Measurements from ENCODE around the gene UMAD1.

Gene UMAD1

DNA sequence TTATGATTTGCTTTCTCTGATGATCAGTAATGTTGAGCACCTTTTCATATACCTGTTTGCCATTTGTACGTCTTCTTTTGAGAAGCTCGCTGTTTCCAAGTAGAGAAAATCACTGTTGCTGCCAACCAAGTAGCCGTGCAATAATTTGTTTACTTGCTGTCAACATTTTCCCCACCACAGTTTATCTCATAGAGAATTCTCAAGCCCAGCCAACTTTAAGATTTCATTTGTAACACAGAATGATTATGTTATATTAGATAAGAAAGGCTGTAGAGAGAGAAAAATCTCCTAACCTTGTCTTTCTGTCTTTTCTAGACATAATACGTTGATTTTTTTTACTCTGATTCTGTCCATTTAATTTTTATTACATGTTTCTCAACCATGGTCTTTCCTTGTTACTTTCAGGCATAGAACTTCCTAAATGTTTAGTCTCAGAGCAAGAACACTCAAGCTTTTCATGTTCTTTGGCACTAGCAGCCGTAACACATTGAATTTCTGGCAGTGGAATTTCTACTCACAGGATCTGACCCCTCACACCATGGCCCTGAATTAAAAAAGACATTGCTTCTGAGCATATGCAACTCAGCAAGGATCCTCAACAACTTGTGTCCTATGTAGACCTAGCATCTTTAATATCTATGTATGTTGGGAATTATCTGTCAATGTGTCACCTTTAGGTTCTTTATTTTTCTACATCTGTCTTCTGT is 54.7 kb downstream of the UMAD1 start:
- TF ChIP-seq, protein P1, sequence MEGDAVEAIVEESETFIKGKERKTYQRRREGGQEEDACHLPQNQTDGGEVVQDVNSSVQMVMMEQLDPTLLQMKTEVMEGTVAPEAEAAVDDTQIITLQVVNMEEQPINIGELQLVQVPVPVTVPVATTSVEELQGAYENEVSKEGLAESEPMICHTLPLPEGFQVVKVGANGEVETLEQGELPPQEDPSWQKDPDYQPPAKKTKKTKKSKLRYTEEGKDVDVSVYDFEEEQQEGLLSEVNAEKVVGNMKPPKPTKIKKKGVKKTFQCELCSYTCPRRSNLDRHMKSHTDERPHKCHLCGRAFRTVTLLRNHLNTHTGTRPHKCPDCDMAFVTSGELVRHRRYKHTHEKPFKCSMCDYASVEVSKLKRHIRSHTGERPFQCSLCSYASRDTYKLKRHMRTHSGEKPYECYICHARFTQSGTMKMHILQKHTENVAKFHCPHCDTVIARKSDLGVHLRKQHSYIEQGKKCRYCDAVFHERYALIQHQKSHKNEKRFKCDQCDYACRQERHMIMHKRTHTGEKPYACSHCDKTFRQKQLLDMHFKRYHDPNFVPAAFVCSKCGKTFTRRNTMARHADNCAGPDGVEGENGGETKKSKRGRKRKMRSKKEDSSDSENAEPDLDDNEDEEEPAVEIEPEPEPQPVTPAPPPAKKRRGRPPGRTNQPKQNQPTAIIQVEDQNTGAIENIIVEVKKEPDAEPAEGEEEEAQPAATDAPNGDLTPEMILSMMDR (IDR thresholded peaks at IDR 0.05; ENCODE audit: low read depth, low read length, missing control alignments), result no peak
- Histone ChIP-seq H3K4me3 (ENCODE audit: low read depth, low read length) (no peak overlapping the region), H3K36me3 (replicated peaks) (no peaks in the 10 kb centered on the region), H3K27ac (no peak overlapping the region), H3K27me3 (replicated peaks) (no peaks in the 10 kb centered on the region)
- in situ Hi-C loops (cut with HindIII; ENCODE audit: low pct_ligation_motif_present, low sequenced_read_pairs), result no loop called here
- DNase-seq, result no peak

DNA sequence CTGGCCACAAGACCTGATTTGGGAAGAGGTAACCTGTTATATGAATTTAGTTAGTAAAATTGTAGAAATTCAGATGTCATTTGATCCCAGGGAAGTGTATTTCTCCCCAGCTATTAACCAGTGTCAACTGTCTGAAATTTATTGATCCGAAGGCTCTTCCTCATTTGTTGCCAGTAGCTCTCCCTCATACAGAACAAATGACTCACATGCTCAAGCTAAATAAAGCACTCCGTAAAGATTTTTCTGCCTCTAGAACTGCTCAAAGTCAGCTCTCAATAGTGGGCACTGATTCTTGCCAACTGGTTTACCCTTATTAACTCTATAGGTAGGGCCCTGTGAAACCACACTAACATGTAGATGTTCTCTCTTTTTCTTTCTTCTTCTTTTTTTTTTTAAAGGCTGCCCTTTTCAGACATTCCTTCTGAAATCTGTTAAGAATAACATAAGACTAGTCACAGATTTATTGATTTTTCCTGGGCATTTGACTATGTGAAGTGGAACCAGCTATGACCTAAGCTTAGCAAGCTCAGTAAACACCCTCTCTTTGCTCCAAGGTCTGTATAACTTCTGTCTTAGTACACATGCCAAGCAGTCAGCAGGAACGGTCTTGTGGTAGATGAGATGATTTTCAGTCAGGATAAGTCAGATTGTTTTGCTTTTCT is 56.0 kb downstream of the UMAD1 start:
- TF ChIP-seq, protein P1 (IDR thresholded peaks at IDR 0.05; ENCODE audit: low read depth, low read length, missing control alignments), result no peak
- peak; percentile 29 for DNase-seq
- Histone ChIP-seq H3K27ac (peak overlapping the region; percentile 40), H3K27me3 (replicated peaks) (no peaks in the 10 kb centered on the region), H3K36me3 (replicated peaks) (no peaks in the 10 kb centered on the region), H3K4me3 (ENCODE audit: low read depth, low read length) (no peak overlapping the region)
- in situ Hi-C loops (cut with HindIII; ENCODE audit: low pct_ligation_motif_present, low sequenced_read_pairs), result no loop called here

DNA sequence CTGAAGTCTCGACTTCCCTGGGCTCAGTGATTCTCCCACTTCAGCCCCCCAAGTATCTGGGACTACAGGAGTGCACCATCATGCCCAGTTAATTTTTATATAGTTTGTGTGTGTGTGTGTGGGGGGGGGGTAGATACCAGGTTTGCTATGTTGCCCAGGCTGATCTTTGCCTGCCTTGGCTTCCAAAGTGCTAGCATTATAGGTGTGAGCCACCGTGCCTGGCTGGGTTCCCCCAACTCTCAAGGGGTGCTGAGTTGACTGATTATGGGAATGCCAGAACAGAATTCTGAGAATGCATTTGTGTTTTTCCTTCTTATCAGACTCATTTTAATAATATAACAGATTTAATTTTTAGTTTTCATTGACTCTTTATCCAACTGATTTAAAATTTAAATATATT is 58.4 kb downstream of the UMAD1 start:
- DNase-seq, result no peak
- Histone ChIP-seq H3K4me3 (ENCODE audit: low read depth, low read length) (no peak overlapping the region), H3K27me3 (replicated peaks) (no peaks in the 10 kb centered on the region), H3K36me3 (replicated peaks) (no peaks in the 10 kb centered on the region), H3K27ac (no peak overlapping the region)
- in situ Hi-C loops (cut with HindIII; ENCODE audit: low pct_ligation_motif_present, low sequenced_read_pairs), result no loop called here
- TF ChIP-seq, protein P1 (IDR thresholded peaks at IDR 0.05; ENCODE audit: low read depth, low read length, missing control alignments), result no peak

DNA sequence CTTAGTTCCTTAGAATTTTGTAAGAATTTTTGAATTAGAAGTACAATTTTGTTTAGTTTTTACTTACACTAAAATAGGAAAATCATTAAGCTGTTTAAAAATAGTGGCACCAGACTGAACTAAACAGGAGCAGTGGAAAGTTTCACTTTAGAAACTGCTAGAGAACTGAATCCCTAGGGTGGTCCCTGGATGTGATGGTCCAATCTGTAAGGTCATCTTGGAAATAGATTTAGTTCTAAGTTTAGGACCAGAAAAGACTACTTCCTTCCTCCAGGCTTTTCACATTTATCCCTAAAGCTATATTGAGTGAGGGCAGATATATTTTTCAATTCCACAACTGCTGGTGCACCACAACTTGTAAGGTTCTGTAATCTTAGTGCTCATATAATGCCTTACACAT is 58.8 kb downstream of the UMAD1 start:
- in situ Hi-C loops (cut with HindIII; ENCODE audit: low pct_ligation_motif_present, low sequenced_read_pairs), result no loop called here

DNA sequence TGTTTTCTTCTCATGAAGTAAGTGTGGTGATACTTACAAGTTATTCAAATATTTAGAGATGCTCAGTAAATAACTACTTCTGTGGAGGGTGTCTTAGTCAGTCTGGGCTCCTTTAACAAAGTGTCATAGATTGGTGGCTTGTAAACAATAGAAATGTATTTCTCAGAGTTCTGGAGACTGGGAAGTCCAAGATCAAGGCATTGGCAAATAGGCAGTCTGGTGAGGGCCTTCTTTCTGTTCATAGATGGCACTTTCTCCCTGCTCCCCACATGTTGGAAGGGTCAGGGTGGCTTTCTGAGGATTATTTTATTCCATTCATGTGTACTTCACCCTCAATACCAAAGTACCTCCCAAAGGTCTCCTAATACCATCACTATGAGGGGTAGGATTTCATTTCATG is 59.4 kb downstream of the UMAD1 start:
- Histone ChIP-seq H3K36me3 (replicated peaks) (no peaks in the 10 kb centered on the region), H3K27me3 (replicated peaks) (no peaks in the 10 kb centered on the region), H3K27ac (no peak overlapping the region), H3K4me3 (ENCODE audit: low read depth, low read length) (no peak overlapping the region)
- no peak for DNase-seq
- TF ChIP-seq, protein P1 (IDR thresholded peaks at IDR 0.05; ENCODE audit: low read depth, low read length, missing control alignments), result no peak
- in situ Hi-C loops (cut with HindIII; ENCODE audit: low pct_ligation_motif_present, low sequenced_read_pairs), result no loop called here

More for the DNA sequence above, 58.8 kb downstream of the UMAD1 start:
- Histone ChIP-seq H3K27me3 (replicated peaks) (no peaks in the 10 kb centered on the region), H3K27ac (no peak overlapping the region), H3K4me3 (ENCODE audit: low read depth, low read length) (no peak overlapping the region), H3K36me3 (replicated peaks) (no peaks in the 10 kb centered on the region)
- no peak for DNase-seq
- TF ChIP-seq, protein P1 (IDR thresholded peaks at IDR 0.05; ENCODE audit: low read depth, low read length, missing control alignments), result no peak
